ENCODE data around the gene DLG2.
"Not testable (repeated sequence)": the region's sequence is repeated elsewhere in the genome, so short reads cannot be mapped to it uniquely, and the experiment has no call there.

The DLG2 gene

GRCh38 chr11:83449338-83449913 lies 2177.7 kb downstream of the DLG2 start:
- DNase-seq (ENCODE audit: low spot score): no peak

DNA sequence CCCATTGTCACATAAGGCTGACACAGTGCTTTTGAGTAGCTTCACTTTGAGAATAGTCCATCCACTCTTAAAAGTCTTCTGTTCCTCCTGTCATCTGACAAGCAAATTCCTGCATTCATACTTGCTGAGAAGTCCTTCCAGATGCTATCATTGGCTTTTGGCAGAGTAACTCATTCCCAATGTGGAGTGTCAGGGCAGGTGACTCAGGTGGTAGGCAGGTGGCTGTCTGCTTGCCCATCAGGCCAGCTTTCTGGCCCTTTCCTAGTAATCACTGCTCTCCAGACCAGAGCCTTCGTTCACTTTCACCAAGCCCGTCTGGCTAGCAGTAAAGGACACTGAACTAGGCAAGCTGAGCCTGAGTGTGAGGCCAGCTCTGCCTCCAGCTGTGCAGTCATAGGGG lies 2178.5 kb downstream of the DLG2 start:
- DNase-seq (ENCODE audit: low spot score): no peak

- not testable (repeated sequence) for DNase-seq (ENCODE audit: low spot score)
These were observed 2183.3 kb downstream of the DLG2 start for GRCh38 chr11:83443880-83444279.

- no peak for DNase-seq (ENCODE audit: low spot score)
These were observed 2185.5 kb downstream of the DLG2 start for GRCh38 chr11:83441601-83442000.

GRCh38 chr11:83441171-83441570 lies 2186.0 kb downstream of the DLG2 start:
- no peak for DNase-seq (ENCODE audit: low spot score)

DNA sequence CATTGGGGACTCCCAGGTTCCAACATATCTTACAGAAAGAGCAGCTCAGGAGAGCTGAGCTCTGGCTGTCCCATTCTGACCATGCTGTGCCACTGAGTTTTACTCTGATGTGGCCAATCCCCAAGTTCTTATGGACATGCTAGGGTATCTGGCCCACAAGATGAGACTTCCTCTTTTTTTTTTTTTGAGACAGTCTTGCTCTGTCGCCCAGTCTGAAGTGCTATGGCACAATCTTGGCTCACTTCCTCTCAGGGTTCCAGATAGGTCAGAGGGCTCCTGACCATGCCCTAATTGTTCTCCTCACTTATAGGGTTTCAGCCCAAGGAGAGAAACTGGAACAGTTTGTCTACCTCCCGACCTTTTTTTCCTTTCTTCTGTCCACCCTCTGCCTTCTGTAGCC lies 2188.7 kb downstream of the DLG2 start:
- DNase-seq (ENCODE audit: low spot score): no peak

DNA sequence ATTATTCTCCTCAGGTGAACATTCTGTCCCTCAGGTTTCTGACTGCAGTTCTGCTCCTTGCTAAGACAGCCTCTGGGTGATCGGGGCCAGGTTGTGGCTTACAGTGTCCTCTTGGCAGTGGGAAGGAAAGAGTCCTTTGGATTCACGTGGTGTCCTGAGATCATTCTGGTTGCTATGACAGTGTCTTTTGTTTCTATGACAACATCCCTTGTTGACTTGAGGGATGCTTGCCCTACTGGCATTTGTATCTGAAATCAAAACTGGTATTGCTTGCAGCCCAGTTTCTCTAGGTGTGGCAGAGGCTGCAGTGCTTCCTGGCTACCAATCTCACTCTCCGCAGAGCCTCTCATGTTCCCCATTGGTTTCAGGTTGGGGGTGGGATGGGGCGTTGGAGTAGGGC lies 2189.2 kb downstream of the DLG2 start:
- no peak for DNase-seq (ENCODE audit: low spot score)

- no peak for DNase-seq (ENCODE audit: low spot score)
These were observed 2190.3 kb downstream of the DLG2 start for GRCh38 chr11:83436855-83437254.

DNA sequence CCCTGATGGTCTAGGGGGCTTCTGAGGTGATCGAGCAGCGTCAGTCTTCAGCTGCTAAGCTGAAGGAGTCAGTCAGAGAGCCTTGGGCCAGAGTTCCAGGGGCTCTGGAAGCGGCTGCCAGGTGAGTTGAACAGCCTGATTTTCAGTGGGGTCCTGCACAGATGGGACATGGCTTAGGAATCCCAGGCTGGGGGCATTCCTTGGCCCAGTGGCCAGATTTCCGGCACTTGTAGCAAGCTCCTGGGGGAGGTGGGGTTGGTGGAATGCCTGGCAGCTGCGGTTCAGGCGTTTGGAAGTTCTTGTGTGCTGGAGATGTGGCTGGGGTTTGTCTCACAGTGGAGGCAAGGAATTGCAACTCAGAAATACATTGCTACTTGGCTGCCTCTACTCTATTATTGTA lies 2192.3 kb downstream of the DLG2 start:
- not testable (repeated sequence) for DNase-seq (ENCODE audit: low spot score)

DNA sequence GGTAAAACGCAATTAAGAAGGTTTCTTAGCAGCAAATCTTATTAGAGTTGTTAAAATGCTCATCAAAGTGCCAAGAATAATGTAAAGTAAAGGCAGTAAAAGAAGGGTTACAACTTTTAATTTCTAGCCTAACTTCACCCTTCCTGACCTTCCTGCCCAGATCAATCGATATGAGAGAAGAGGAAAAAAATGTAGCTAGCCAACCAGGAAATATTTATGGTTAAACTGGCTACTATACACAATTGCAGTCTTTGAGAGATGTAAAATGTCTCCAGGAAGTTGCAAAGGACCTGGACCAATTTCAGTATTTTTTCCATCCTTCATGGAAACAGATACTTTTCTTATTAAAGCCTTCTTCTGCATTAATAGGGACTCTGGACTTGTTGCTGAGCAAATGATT lies 2199.2 kb downstream of the DLG2 start:
- DNase-seq (ENCODE audit: low spot score): no peak

DNA sequence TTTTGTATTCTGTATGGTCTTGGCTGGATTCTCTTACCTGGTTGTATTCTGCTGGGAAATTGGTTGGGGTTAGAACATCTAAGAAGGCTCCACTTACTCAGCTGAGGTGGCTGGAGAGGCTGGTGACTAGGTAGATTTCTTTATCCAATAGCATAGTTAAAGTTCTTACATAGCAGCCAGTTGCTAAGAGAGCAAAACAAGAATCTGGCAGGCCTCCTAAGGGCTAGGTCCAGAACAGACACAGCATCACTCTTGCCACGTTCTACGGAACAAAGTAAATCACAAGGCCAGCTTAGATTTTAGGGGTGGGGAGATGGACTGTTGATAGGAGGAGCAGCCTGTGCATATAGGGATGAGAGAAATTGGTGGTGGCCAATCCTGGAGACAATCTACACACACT lies 2199.6 kb downstream of the DLG2 start:
- no peak for DNase-seq (ENCODE audit: low spot score)

DNA sequence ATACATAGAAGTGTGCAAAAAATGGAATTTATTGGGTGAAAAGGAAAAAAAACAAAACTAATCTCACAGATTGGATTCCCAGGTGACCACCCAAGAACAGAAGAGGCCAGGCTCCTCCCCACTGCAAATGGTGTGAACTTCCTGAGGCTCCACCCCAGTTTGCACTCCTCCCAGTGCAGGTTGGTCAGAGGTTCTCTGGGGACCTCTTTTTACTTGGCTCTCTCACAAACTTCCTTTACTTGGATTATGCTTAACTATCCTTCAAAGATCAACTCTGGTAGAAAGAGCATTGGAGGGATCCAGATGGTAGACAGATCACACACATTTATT lies 2202.0 kb downstream of the DLG2 start:
- DNase-seq (ENCODE audit: low spot score): no peak

GRCh38 chr11:83424376-83425136 lies 2202.6 kb downstream of the DLG2 start:
- no peak for DNase-seq (ENCODE audit: low spot score)

DNA sequence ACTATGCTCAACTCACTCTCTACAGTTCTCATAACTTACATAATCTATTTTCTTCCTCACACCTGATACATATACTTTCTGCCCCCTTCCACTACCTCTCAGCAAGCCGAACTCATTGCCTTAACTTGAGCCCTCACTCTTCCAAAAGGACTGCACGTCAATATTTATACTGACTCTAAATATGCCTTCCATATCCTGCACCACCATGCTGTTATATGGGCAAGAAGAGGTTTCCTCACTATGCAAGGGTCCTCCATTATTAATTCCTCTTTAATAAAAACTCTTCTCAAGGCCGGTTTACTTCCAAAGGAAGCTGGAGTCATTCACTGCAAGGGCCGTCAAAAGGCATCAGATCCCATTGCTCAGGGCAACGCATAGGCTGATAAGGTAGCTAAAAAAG lies 2204.5 kb downstream of the DLG2 start:
- DNase-seq (ENCODE audit: low spot score): not testable (repeated sequence)

DNA sequence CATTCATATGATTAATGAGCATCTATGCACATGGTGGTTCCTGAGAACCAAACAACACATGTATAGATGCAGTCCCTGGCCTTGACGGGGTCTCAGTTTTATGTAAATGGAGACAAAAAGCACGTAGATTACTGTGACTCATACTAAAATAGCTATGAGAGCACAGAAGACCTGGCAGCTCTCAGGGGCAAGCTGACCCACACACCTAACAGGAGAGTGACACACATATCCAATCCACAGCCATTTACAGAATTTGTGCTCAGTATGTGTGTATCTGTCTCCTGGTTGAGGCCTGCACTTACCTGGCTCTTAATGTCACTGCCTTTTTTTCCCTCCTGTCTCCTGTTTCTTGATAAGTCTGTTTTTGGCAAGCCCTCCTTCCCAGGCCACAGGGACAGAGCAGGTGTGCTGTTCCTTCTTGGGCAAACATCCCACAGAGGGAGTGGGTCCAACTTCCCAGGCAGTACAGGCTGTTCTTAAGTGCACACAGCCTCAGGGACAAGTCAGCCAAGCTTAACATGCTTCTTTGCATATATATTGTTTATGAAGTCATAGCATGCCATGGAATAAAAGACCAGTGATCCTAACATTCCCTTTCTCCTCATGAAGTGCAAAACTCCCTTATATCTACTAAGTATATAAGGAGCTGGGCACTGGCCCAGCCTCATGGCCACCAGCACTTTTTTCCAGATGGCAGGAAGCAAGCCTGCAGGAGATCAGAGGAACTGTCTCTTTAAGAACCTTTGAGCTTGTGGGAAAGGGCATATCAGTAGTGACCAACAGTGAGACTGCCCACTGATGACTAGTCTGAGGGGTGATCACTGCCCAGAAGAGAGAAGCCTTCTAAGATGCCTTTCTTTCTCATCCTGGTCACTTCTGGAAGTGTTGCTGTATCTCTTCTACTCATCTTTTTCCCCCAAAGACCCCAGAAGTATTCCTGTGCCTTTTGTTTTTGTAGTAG lies 2216.3 kb downstream of the DLG2 start:
- DNase-seq (ENCODE audit: low spot score): no peak

- DNase-seq (ENCODE audit: low spot score): no peak
These were observed 2217.3 kb downstream of the DLG2 start for GRCh38 chr11:83409891-83410290.

DNA sequence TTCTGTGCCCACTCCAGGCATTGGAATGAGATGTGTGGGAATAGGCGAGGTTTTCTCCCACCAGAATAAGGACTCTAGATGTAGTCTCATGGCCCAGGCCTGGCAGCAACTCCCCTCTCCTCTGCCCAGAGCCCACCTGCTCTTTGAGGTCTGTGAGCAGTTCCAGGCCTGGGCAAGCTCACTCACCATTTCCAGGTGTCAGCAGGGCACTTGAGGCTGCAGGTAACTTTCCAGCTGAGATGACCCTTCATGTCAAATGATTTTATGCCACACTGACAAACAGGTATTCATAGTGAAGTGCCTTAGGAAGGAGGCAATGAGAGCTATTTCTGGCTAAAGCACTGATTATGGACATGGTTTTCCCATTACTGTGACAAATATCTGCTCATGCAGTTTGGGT lies 2217.7 kb downstream of the DLG2 start:
- no peak for DNase-seq (ENCODE audit: low spot score)

GRCh38 chr11:83408946-83409345 lies 2218.2 kb downstream of the DLG2 start:
- no peak for DNase-seq (ENCODE audit: low spot score)
